ENCODE data around the gene METTL22. TPM values are rescaled to one million over a fixed set of nuclear protein-coding genes. Genes with fewer than 3 reads are reported as not detected.

The METTL22 gene, protein sequence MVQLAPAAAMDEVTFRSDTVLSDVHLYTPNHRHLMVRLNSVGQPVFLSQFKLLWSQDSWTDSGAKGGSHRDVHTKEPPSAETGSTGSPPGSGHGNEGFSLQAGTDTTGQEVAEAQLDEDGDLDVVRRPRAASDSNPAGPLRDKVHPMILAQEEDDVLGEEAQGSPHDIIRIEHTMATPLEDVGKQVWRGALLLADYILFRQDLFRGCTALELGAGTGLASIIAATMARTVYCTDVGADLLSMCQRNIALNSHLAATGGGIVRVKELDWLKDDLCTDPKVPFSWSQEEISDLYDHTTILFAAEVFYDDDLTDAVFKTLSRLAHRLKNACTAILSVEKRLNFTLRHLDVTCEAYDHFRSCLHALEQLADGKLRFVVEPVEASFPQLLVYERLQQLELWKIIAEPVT
- total RNA-seq (28.4 and 63.5 TPM in 2 replicates), polyA plus RNA-seq (46.0 and 102 TPM in 2 replicates)

DNA sequence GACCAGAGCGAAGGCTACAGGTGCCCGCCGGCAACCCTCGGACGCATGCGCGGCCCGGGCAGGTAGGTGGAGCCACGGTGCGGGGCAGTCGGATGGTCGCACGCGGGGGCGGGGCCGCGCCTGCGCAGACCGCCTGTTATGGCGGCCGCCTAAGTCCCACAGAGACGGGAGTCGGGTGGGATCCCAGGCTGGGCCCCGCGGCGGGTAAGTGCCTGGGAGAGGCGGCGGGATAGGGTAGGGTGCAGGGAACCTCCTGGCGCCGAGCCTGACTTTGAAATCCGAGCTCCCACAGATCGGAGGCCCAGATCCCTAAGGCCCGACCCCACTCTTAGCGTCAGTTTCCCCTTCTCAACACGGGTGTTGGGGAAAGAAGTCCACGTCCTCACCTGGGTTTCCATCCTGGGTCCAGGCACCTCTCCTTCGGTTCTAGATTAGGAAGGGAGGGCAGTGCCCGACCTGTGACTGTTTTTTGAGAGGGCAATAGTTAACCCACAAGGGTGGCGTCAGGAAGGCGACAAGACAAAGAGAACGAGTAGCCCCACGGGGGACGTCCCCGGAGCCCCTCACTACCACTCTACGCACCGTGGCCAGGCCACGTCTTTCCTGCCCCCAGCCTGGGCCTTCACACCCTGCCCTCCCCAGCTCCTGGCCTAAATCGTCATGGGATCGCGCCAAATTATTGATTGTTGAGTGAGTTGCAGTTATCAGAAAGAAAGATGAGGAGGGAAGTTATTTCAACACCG is at the start of gene METTL22:
METTL22 (plus strand) TSS at position 127 of the 743 bp plus-strand sequence. CDS start 3,968 bp downstream, outside the sequence.
- peak; percentile 91 to 95 for DNase-seq (ENCODE audit: low read depth in 1 of 2, low spot score in 1 of 2)
- H3K27ac ChIP-seq: peak within 1 kb of the TSS; percentile 94
- H3K4me3 ChIP-seq: peak within 1 kb of the TSS; percentile 62
- no peaks in the 10 kb centered on the region for H3K27me3 ChIP-seq
- TF ChIP-seq, protein P1, sequence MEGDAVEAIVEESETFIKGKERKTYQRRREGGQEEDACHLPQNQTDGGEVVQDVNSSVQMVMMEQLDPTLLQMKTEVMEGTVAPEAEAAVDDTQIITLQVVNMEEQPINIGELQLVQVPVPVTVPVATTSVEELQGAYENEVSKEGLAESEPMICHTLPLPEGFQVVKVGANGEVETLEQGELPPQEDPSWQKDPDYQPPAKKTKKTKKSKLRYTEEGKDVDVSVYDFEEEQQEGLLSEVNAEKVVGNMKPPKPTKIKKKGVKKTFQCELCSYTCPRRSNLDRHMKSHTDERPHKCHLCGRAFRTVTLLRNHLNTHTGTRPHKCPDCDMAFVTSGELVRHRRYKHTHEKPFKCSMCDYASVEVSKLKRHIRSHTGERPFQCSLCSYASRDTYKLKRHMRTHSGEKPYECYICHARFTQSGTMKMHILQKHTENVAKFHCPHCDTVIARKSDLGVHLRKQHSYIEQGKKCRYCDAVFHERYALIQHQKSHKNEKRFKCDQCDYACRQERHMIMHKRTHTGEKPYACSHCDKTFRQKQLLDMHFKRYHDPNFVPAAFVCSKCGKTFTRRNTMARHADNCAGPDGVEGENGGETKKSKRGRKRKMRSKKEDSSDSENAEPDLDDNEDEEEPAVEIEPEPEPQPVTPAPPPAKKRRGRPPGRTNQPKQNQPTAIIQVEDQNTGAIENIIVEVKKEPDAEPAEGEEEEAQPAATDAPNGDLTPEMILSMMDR (IDR thresholded peaks at IDR 0.05; ENCODE audit: low read depth, low read length): no peak
- H3K9me3 ChIP-seq (ENCODE audit: low read depth): no peaks in the 10 kb centered on the region
- H3K4me1 ChIP-seq (ENCODE audit: low read depth): peaks cover 5% of the 10 kb centered on the region
- H3K36me3 ChIP-seq: peaks cover 8% of the 10 kb centered on the region

DNA sequence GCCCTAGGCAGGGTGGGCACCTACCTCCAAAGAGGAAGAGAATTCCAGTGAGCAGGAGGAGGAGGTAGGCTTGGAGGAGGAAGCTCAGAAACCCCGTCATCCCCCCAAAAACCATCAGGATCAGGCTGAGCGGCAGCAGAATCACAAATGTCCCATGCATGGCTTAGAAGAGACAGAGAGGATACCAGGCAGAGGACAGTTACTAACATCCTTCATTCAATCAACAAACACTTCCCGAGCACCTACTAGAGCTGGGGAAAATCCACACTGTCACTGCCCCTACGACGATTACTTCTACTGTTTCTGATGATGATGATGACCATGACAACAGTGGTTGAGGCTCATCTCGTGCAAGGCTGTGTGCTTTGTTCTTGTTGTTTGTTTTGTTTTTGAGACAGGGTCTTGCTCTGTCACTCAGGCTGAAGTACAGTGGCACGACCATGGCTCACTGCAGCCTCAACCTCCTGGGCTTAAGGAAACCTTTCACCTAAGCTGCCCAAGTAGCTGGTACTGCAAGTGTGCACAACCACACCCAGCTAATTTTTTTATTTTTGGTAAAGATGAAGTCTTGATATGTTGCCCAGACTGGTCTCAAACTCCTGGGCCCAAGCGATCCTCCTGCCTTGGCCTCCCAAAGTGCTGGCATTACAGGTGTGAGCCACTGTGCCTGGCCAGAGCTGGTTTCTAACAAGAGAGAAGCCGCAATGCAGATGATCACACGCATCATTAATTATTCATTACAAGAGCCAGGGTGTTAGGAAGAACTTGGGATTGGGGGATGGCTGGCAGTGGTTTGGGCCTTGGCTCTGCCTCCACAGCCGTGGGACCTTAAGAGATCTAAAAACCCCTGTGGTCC is 49.2 kb upstream of the METTL22 start:
- Histone ChIP-seq H3K9me3 (ENCODE audit: low read depth) (no peaks in the 10 kb centered on the region), H3K4me3 (no peak overlapping the region), H3K27me3 (peaks cover 3% of the 10 kb centered on the region), H3K27ac (no peak overlapping the region), H3K4me1 (ENCODE audit: low read depth) (no peaks in the 10 kb centered on the region), H3K36me3 (no peaks in the 10 kb centered on the region)
- TF ChIP-seq, protein P1 (IDR thresholded peaks at IDR 0.05; ENCODE audit: low read depth, low read length): no peak
- DNase-seq (ENCODE audit: low read depth in 1 of 2, low spot score in 1 of 2): no peak

DNA sequence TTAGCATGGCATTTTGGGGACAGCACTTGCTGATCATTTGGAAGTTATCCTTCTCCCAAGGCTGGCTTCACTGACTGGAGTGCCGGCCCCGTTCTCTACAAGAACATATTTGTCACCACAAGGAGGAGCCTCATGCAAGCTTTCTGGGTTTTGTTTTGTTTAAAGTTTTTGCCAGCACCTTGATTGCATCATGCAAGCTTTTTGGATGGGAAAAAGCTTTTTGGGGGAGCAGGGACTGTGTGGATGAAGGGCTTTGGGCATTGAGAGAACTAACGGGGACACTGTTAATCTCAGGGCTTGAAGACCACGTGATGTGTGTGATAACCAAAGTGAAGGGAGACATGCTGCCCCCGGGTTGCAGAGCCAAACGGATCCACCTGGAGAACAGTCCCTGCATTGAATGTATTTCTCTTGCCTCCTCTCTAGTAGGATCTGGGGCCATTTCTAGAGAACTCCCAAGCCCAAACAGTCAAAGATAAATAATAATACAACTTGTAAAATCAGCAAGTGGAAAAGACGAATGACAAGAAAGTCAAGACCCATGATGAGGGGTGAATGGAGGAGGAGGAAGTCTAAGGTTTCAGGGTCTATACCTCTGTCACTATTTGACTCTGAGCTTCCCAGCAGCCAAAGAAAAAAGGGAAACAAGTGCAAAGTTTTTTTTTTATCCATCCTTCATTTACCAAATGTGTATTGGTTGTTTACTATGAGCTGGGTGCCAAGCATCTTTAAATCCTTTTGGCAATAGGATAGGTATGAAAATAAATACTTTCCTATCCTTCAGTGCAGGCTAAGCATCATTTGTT is 48.4 kb upstream of the METTL22 start:
- DNase-seq (ENCODE audit: low read depth in 1 of 2, low spot score in 1 of 2): peak; percentile 41 to 68
- H3K9me3 ChIP-seq (ENCODE audit: low read depth): no peaks in the 10 kb centered on the region
- peaks cover 3% of the 10 kb centered on the region for H3K27me3 ChIP-seq
- H3K36me3 ChIP-seq: no peaks in the 10 kb centered on the region
- no peaks in the 10 kb centered on the region for H3K4me1 ChIP-seq (ENCODE audit: low read depth)
- TF ChIP-seq, protein P1 (IDR thresholded peaks at IDR 0.05; ENCODE audit: low read depth, low read length): peak; percentile 62
- H3K27ac ChIP-seq: no peak overlapping the region
- no peak overlapping the region for H3K4me3 ChIP-seq

DNA sequence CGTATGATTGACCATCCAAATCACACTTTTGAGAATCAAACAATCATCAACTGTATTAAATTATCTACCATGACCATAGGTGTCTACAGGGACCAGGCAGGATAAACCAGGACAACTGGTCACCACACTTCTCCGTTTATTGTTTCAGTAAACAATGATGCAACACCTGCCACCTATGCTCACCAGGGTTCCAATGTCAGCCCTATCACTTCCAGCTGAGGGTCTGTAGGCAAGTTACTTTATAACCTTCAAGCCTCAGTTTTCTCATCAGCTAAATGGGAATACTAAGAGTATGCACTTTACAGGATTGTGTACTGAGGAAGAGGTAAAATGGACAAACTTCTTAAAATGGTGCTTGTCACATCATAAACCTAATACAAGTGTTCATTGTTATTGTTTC is 46.1 kb upstream of the METTL22 start:
- H3K27ac ChIP-seq: no peak overlapping the region
- no peak for DNase-seq (ENCODE audit: low read depth in 1 of 2, low spot score in 1 of 2)
- H3K4me1 ChIP-seq (ENCODE audit: low read depth): no peaks in the 10 kb centered on the region
- TF ChIP-seq, protein P1 (IDR thresholded peaks at IDR 0.05; ENCODE audit: low read depth, low read length): no peak
- H3K9me3 ChIP-seq (ENCODE audit: low read depth): no peaks in the 10 kb centered on the region
- no peaks in the 10 kb centered on the region for H3K36me3 ChIP-seq
- H3K4me3 ChIP-seq: no peak overlapping the region
- H3K27me3 ChIP-seq: peaks cover 3% of the 10 kb centered on the region

Data from cardiac muscle cell (in vitro differentiated cells and primary cell).